A549 (cell line): ENCODE measurements around the gene SYNPO2L. TPM values are rescaled to one million over a fixed set of nuclear protein-coding genes. Genes with fewer than 3 reads are reported as not detected.

Source experiments
- ATAC-seq, 2 experiments: fragments of 200-7000 bp in 1 of 2; fragments of >200 bp in 1 of 2; cut with Nextera tagmentation in 1 of 2; cut with Tn5 transposase in 1 of 2; 3 replicates each; pipeline versions ENCODE4 v1.8.0 to v1.9.1; 2018 to 2020; ENCODE audit warnings: mild to moderate bottlenecking in 1 of 2, moderate library complexity in 1 of 2
- CTCF ChIA-PET: fragments of 300-600 bp; sonication (Branson Sonifier 250); formaldehyde crosslinking; extraction: SDS; loops from one replicate; lab custom pipeline; 2021; ENCODE audit warnings: antibody characterized with exemption, inconsistent platforms; lab: Yijun Ruan, JAX
- POLR2A ChIA-PET: fragments of 350-600 bp; formaldehyde crosslinking; extraction: SDS; loops from one replicate; lab custom pipeline; 2021; ENCODE audit warnings: antibody characterized with exemption, inconsistent platforms; lab: Yijun Ruan, JAX
- DNase-seq, 2 experiments: peaks; one replicate each; pipeline versions ENCODE4 v3.0.0 to v3.0.0-alpha.2; 2011 to 2016; ENCODE audit warnings: low read depth in 1 of 2, low spot score in 1 of 2
- FAIRE-seq: peaks from 2 replicates; lab custom pipeline; 2011; peaks lifted over from hg19 to GRCh38; lab: Jason Lieb, UNC
- H3K27ac ChIP-seq, 2 experiments: fragments of >200 bp; sonication (Bioruptor Twin); formaldehyde crosslinking; 3 replicates each; pipeline ENCODE4 v1.5.1; 2016 to 2017
- H3K4me1 ChIP-seq: fragments of >200 bp; sonication (Bioruptor Twin); formaldehyde crosslinking; 3 replicates; pipeline ENCODE4 v1.6.1; 2016
- H3K4me2 ChIP-seq: fragments of >200 bp; sonication (Bioruptor Twin); formaldehyde crosslinking; 3 replicates; pipeline ENCODE4 v1.6.1; 2016
- H3K4me3 ChIP-seq: fragments of >200 bp; sonication (Bioruptor Twin); formaldehyde crosslinking; 3 replicates; pipeline ENCODE4 v1.5.1; 2016
- H3K9me3 ChIP-seq: fragments of >200 bp; sonication (Bioruptor Twin); formaldehyde crosslinking; 3 replicates; pipeline ENCODE4 v1.6.1; 2016
- CBX2 ChIP-seq: fragments of 200-600 bp; sonication (generic); IDR thresholded peaks from 2 replicates; pipeline ENCODE4 v1.6.1; 2016; ENCODE audit warnings: low read depth, mild to moderate bottlenecking, borderline replicate concordance
- EHF ChIP-seq: fragments of 250-450 bp; sonication (Bioruptor Pico); IDR thresholded peaks from 2 replicates; pipeline ENCODE4 v1.5.0; 2020; ENCODE audit warnings: mild to moderate bottlenecking
- EHMT2 ChIP-seq: fragments of 200-600 bp; sonication (generic); IDR thresholded peaks from 2 replicates; pipeline ENCODE4 v1.6.1; 2016; ENCODE audit warnings: antibody characterized with exemption, low read depth, mild to moderate bottlenecking, moderate library complexity
- EP300 ChIP-seq, 2 experiments: fragments of >200 bp; sonication (Bioruptor Twin); formaldehyde crosslinking; IDR thresholded peaks; 2 replicates in 1 of 2; 3 replicates in 1 of 2; pipeline ENCODE4 v1.6.1; 2016 to 2017
- FOSB ChIP-seq: fragments of 250-450 bp; sonication (Bioruptor Pico); IDR thresholded peaks from 2 replicates; pipeline ENCODE4 v1.5.0; 2020; ENCODE audit warnings: mild to moderate bottlenecking, moderate library complexity
- HOXB5 ChIP-seq: fragments of 250-450 bp; sonication (Bioruptor Pico); IDR thresholded peaks from 2 replicates; pipeline ENCODE4 v1.5.0; 2020; ENCODE audit warnings: mild to moderate bottlenecking, moderate library complexity
- JUN ChIP-seq, 2 experiments: fragments of >200 bp; sonication (Bioruptor Twin); formaldehyde crosslinking; IDR thresholded peaks; 2 replicates in 1 of 2; 3 replicates in 1 of 2; pipeline ENCODE4 v1.6.1; 2016 to 2017
- JUNB ChIP-seq: fragments of >200 bp; sonication (Bioruptor Twin); formaldehyde crosslinking; IDR thresholded peaks from 2 replicates; pipeline ENCODE4 v1.6.1; 2016
- MAFK ChIP-seq: fragments of 450-650 bp; IDR thresholded peaks from 2 replicates; pipeline ENCODE4 v1.6.1; 2014; ENCODE audit not compliant: partially characterized antibody
- MYC ChIP-seq: IDR thresholded peaks from 2 replicates; pipeline ENCODE4 v1.6.1; 2012; ENCODE audit warnings: mild to moderate bottlenecking, inconsistent platforms, low read length, improper control_type of control experiment, borderline replicate concordance
- NR3C1 ChIP-seq: fragments of >200 bp; sonication (Bioruptor Twin); formaldehyde crosslinking; IDR thresholded peaks from 3 replicates; pipeline ENCODE4 v1.6.1; 2017
- PHF8 ChIP-seq: fragments of 200-600 bp; sonication (generic); IDR thresholded peaks from 2 replicates; pipeline ENCODE4 v1.6.1; 2016; ENCODE audit warnings: low read depth, mild to moderate bottlenecking, antibody characterized with exemption, moderate library complexity, borderline replicate concordance
- POLR2A ChIP-seq: IDR thresholded peaks from 2 replicates; pipeline ENCODE4 v1.6.1; 2012; ENCODE audit warnings: mild to moderate bottlenecking, low read length
- POLR2AphosphoS2 ChIP-seq: conservative IDR thresholded peaks from 2 replicates; pipeline ENCODE4 v1.6.1; 2012; ENCODE audit warnings: low read length, improper control_type of control experiment, inconsistent platforms
- RAD21 ChIP-seq, 2 experiments: fragments of >200 bp in 1 of 2; sonication (Bioruptor Twin) in 1 of 2; formaldehyde crosslinking in 1 of 2; IDR thresholded peaks in 1 of 2; conservative IDR thresholded peaks in 1 of 2; 2 replicates in 1 of 2; 3 replicates in 1 of 2; pipeline ENCODE4 v1.6.1; 2012 to 2018; ENCODE audit warnings: inconsistent platforms in 1 of 2
- RCOR1 ChIP-seq: fragments of 150-350 bp; IDR thresholded peaks from 2 replicates; pipeline ENCODE4 v1.6.1; 2014; ENCODE audit warnings: antibody characterized with exemption, low read length, low read depth
- RNF2 ChIP-seq: fragments of 200-600 bp; sonication (generic); IDR thresholded peaks from 2 replicates; pipeline ENCODE4 v1.6.1; 2016; ENCODE audit warnings: low read depth, mild to moderate bottlenecking, antibody characterized with exemption, moderate library complexity, borderline replicate concordance
- TFCP2L1 ChIP-seq: fragments of 250-450 bp; sonication (Bioruptor Pico); IDR thresholded peaks from 2 replicates; pipeline ENCODE4 v1.5.0; 2021; ENCODE audit warnings: mild to moderate bottlenecking
- ZNF302 ChIP-seq: fragments of 250-450 bp; sonication (Bioruptor Pico); IDR thresholded peaks from 2 replicates; pipeline ENCODE4 v1.9.0; 2021; ENCODE audit warnings: inconsistent platforms, mild to moderate bottlenecking, moderate library complexity
- WGBS: methylation state at CpG from one replicate; pipeline ENCODE4 v1.1.6; 2017; ENCODE audit errors: missing lambda C conversion rate; 5-methylcytosine and 5-hydroxymethylcytosine counted together
- polyA plus RNA-seq, 4 experiments: library from polyadenylated mRNA; depleted of rRNA in 3 of 4; stranded (reverse); fragments of >200 nt; fragmentation: RNase III in 1 of 4; extraction: RNeasy Plus Mini Kit Qiagen cat#74134 plus additional on column Dnase treatment in 1 of 4; gene quantifications; 2 replicates in 3 of 4; 3 replicates in 1 of 4; pipeline ENCODE4 v1.2.3, GENCODE V29; 2011 to 2017
- TF ChIP-seq, protein P1 (sequence below): fragments of 250-450 bp; sonication (Bioruptor Pico); IDR thresholded peaks from 2 replicates; pipeline ENCODE4 v1.5.0; 2021; ENCODE audit warnings: mild to moderate bottlenecking, moderate library complexity, borderline replicate concordance
- TF ChIP-seq, protein P2 (sequence below): fragments of 200-600 bp; sonication (generic); IDR thresholded peaks from 2 replicates; pipeline ENCODE4 v1.6.1; 2016; ENCODE audit warnings: antibody characterized with exemption, mild to moderate bottlenecking, moderate library complexity

The SYNPO2L gene
- polyA plus RNA-seq, 2 of the 4 experiments (the other 2 are of a cell fraction): not detected

DNA sequence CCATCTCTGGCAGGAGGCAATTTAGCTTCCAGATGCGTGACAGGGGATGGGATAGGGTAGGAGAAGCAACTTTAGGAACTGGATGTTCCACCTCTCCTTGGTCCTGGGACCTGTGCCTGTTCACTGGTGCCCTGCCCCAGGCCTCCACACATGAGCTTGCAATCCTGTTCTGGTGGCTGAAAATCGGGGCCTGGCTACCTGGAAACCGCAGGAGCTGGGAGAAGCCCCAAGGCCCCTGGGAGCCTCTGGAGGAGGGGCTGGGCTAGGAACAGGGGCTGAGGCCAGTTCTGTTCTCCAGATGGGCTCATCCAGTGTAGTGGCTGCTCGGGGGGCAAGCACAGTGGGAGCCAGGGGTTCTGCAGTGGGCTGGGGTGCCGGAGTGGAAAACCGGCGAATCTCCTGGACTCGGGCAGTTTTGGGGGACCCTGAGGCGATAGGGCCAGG, 9.2 kb downstream of the SYNPO2L start:
- WGBS: 89% methylated on average over 8 of the region's 9 CpGs
- Histone ChIP-seq H3K4me2 (no peak overlapping the region), H3K4me3 (no peak overlapping the region), H3K4me1 (no peaks in the 10 kb centered on the region), H3K27ac (no peak overlapping the region), H3K9me3 (no peaks in the 10 kb centered on the region)
- FAIRE-seq (no peak), DNase-seq (no peak), ATAC-seq (no peak)
- CTCF ChIA-PET: interaction anchor here (0.7 to 15.6 kb wide), 4 partner anchors 19 to 125 kb away, joined by 3 to 378 read pairs (median 29); no protein-coding TSS in a partner anchor
- POLR2A ChIA-PET: no interaction called here
- TF ChIP-seq RNF2 (no peak), RCOR1 (no peak), JUN (IDR thresholded peaks at IDR 0.05) (no peak), ZNF302 (CRISPR knock-in tag) (no peak), JUNB (no peak), MYC (no peak), POLR2AphosphoS2 (no peak), PHF8 (no peak)
- TF ChIP-seq, protein P1, sequence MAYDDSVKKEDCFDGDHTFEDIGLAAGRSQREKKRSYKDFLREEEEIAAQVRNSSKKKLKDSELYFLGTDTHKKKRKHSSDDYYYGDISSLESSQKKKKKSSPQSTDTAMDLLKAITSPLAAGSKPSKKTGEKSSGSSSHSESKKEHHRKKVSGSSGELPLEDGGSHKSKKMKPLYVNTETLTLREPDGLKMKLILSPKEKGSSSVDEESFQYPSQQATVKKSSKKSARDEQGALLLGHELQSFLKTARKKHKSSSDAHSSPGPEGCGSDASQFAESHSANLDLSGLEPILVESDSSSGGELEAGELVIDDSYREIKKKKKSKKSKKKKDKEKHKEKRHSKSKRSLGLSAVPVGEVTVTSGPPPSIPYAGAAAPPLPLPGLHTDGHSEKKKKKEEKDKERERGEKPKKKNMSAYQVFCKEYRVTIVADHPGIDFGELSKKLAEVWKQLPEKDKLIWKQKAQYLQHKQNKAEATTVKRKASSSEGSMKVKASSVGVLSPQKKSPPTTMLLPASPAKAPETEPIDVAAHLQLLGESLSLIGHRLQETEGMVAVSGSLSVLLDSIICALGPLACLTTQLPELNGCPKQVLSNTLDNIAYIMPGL (CRISPR knock-in tag): no peak

DNA sequence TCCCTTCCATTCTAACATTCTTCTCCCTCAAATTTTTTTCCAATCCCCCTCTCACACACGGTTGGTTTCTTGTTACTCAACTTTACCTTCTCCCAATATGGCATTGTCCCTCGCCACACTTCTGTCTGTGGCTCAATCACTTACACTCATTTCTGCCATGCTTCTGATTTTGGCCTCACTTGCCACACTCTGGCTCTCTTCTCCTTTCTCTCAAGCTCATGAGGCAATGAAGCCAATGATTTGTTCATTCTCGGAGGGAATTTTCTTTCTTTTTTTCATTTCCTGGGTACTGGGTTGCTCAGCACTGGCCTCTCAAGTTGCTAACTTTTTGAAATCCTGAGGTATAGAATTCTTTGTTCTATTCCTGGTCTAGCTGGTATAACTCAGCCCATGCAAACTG, 10.6 kb downstream of the SYNPO2L start:
- Histone ChIP-seq H3K27ac (no peak overlapping the region), H3K4me2 (no peak overlapping the region), H3K4me3 (no peak overlapping the region), H3K4me1 (no peaks in the 10 kb centered on the region), H3K9me3 (no peaks in the 10 kb centered on the region)
- WGBS: 62% methylated on average over 3 of the region's 3 CpGs
- DNase-seq (no peak), FAIRE-seq (no peak), ATAC-seq (no peak)
- TF ChIP-seq CBX2: no peak
- ChIA-PET CTCF (interaction anchor here (0.7 to 15.6 kb wide), 19 partner anchors 9 to 423 kb away, joined by 3 to 378 read pairs (median 7); partner anchors contain the start of gene PPP3CB), POLR2A (no interaction called here)

DNA sequence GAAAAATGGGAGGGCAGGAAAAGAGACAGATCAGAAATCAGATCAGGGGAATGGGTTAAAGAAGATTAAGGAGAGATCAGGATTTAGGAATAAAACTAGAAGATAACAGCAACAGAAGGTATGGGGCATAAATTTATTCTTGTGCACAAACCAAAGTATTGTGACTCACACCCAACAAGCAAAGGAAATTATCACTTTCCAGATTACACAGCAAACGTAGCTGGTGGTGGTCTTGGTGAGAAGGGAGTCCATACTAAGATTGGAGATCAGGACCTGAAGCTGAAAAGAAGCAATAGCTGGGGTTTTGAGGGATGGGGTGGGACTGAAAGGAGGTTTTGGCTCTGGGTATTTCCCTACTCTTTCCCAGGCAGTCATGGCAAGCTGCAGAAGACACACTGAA, 11.1 kb downstream of the SYNPO2L start:
- H3K4me1 ChIP-seq: no peaks in the 10 kb centered on the region
- FAIRE-seq (no peak), DNase-seq (no peak), ATAC-seq (no peak)
- H3K27ac ChIP-seq: no peak overlapping the region
- ChIA-PET CTCF (interaction anchor here (0.9 to 15.6 kb wide), 32 partner anchors 9 to 423 kb away, joined by 3 to 378 read pairs (median 6); partner anchors contain the start of genes PPP3CB, SYNPO2L and USP54), POLR2A (no interaction called here)
- WGBS: 22% methylated on average over 1 of the region's 1 CpG
- H3K4me2 ChIP-seq: no peak overlapping the region
- TF ChIP-seq NR3C1: no peak
- no peak for TF ChIP-seq RAD21 (conservative IDR thresholded peaks at IDR 0.05 in 1 of 2, IDR thresholded peaks at IDR 0.05 in 1 of 2)
- TF ChIP-seq ZNF302 (CRISPR knock-in tag): no peak
- TF ChIP-seq MYC: no peak
- no peak for TF ChIP-seq MAFK
- TF ChIP-seq TFCP2L1 (CRISPR knock-in tag): no peak
- no peak for TF ChIP-seq EP300 (IDR thresholded peaks at IDR 0.05)
- TF ChIP-seq, protein P2, sequence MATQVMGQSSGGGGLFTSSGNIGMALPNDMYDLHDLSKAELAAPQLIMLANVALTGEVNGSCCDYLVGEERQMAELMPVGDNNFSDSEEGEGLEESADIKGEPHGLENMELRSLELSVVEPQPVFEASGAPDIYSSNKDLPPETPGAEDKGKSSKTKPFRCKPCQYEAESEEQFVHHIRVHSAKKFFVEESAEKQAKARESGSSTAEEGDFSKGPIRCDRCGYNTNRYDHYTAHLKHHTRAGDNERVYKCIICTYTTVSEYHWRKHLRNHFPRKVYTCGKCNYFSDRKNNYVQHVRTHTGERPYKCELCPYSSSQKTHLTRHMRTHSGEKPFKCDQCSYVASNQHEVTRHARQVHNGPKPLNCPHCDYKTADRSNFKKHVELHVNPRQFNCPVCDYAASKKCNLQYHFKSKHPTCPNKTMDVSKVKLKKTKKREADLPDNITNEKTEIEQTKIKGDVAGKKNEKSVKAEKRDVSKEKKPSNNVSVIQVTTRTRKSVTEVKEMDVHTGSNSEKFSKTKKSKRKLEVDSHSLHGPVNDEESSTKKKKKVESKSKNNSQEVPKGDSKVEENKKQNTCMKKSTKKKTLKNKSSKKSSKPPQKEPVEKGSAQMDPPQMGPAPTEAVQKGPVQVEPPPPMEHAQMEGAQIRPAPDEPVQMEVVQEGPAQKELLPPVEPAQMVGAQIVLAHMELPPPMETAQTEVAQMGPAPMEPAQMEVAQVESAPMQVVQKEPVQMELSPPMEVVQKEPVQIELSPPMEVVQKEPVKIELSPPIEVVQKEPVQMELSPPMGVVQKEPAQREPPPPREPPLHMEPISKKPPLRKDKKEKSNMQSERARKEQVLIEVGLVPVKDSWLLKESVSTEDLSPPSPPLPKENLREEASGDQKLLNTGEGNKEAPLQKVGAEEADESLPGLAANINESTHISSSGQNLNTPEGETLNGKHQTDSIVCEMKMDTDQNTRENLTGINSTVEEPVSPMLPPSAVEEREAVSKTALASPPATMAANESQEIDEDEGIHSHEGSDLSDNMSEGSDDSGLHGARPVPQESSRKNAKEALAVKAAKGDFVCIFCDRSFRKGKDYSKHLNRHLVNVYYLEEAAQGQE: no peak
- TF ChIP-seq POLR2A: no peak
- no peak for TF ChIP-seq EHF (CRISPR knock-in tag)
- no peak for TF ChIP-seq FOSB (CRISPR knock-in tag)
- TF ChIP-seq EHMT2: no peak
- TF ChIP-seq HOXB5: no peak
- no peaks in the 10 kb centered on the region for H3K9me3 ChIP-seq
- no peak overlapping the region for H3K4me3 ChIP-seq
